ENCODE measurements around the gene FAM167B. TPM values are rescaled to one million over a fixed set of nuclear protein-coding genes. Genes with fewer than 3 reads are reported as not detected.

The FAM167B gene
- polyA plus RNA-seq, 1 of the 3 experiments (the other 2 are of a cell fraction): 1.2 TPM

DNA sequence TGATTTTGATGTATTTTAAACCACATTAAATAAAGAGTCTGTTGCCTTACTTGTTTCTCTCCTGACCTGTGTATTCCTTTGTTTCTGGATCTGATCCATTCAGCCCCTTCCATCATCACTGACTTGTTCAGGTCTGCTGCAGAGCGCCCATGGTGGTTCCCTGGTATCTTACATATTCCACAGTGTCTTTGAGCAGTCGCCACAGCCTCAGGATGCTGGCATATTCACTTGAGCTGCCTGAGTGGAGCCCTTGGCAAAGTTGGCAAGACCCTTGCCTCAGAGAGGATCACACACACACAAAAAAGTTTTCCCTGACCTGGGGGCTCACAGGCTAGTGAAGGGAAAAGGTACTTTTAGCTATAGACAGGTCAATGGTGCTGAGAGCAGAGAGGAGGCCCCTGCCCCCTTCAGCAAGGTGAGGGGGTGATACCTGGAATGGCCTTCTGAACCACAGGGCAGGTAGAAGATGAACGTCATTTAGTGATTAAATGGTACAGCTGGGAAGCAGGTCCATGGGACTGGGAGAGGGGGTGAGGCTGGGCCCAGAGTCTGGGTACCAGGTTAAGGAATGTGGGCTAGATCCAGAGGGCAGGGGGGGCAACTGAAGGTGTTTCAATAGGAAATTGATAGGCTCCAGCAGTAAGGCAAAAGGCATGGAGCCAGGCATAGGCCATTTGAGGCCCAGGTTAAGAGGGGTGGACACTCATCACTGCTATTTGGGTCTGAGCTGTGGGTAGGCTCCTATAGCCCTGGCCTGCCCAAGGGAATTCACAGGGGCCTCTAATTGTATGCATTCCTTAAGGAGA, 48.6 kb upstream of the FAM167B start:
- Histone ChIP-seq H3K9me2 (no peaks in the 10 kb centered on the region), H3K4me2 (no peak overlapping the region), H3K4me1 (ENCODE audit: control insufficient read depth in 1 of 2, insufficient read depth in 2 of 2, low read depth in 1 of 2, low read length in 1 of 2) (peaks cover 22 to 30% of the 10 kb centered on the region in 2 experiments; a peak in 3 of 4 replicates), H3K36me3 (replicated peaks in 1 of 2; ENCODE audit: control insufficient read depth in 1 of 2, insufficient read depth in 2 of 2, low read length in 1 of 2) (peaks cover 28 to 47% of the 10 kb centered on the region in 2 experiments), H3K27ac (ENCODE audit: low read depth in 2 of 2, low read length in 1 of 2) (peak overlapping the region in 1 of 2 experiments; percentile 91; a peak in 2 of 4 replicates), H3K9ac (no peak overlapping the region), H3K4me3 (ENCODE audit: low read depth in 2 of 2, low read length in 1 of 2) (no peak overlapping the region), H3F3A (replicated peaks; ENCODE audit: insufficient read depth) (peaks cover 18% of the 10 kb centered on the region), H2AFZ (ENCODE audit: low read depth) (no peak overlapping the region), H3K9me3 (no peaks in the 10 kb centered on the region), H3K79me2 (ENCODE audit: insufficient read depth) (no peaks in the 10 kb centered on the region), H4K20me1 (ENCODE audit: insufficient read depth) (no peaks in the 10 kb centered on the region), H3K27me3 (ENCODE audit: insufficient read depth) (no peaks in the 10 kb centered on the region)
- POLR2A ChIA-PET: interaction anchor here (0.9 to 3.4 kb wide), 3 partner anchors 10 to 43 kb away, joined by 4 to 19 read pairs (median 5); partner anchors contain the start of genes DCDC2B and TXLNA
- 89% methylated on average over 3 of the region's 3 CpGs for WGBS (ENCODE audit: low lambda C conversion rate)
- CTCF ChIA-PET: interaction anchor here (0.6 to 1.7 kb wide), 4 partner anchors 18 to 882 kb away, joined by 3 to 10 read pairs (median 5); no protein-coding TSS in a partner anchor
- DNase-seq: no peak
- TF ChIP-seq POLR2AphosphoS5 (IDR thresholded peaks at IDR 0.05; ENCODE audit: low read depth, low read length): peak; percentile 37
- TF ChIP-seq CHD2 (IDR thresholded peaks at IDR 0.05; ENCODE audit: low read length, partially characterized antibody): no peak

DNA sequence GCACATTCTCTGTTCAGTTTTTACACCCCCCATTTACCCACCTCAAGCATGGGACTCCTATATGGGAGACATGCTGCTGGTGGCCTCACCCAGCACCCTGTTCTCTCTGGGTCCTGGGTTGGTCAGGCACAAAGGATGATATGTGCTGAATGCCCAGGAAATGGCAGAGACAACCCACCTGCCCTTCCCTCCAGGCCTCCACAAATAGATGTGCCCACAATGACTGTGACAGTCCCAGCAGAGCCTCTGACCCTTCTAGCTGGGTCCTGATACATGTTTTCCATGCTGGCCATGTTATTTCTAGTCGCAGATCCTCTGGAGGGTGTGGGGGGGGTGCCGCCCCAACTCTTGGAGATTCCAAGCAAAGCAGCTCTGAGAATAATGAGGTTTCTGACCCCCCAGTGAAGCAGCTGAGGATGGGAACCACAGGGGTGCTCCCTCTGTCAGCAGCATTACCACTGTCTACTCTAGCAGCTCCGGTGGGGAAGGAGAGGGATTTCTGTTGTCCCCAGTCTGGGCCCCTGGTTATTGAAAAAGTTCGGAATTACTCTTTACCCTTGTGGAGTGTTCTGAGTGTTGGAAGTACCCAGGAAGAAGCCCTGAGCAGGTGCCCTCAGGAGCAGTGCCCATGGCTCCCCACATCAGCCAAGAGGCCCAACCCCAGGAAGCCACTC, 47.8 kb upstream of the FAM167B start:
- CTCF ChIA-PET: interaction anchor here (0.6 to 2.0 kb wide), 3 partner anchors 13 to 882 kb away, joined by 3 to 10 read pairs (median 6); no protein-coding TSS in a partner anchor

More for the DNA sequence above, 47.8 kb upstream of the FAM167B start:
- H3K27ac ChIP-seq (ENCODE audit: low read depth in 2 of 2, low read length in 1 of 2): peak overlapping the region; percentile 77 to 91; a peak in 3 of 4 replicates
- peak overlapping the region; percentile 69 to 75; a peak in 2 of 4 replicates for H3K4me3 ChIP-seq (ENCODE audit: low read depth in 2 of 2, low read length in 1 of 2)
- no peaks in the 10 kb centered on the region for H3K27me3 ChIP-seq (ENCODE audit: insufficient read depth)
- DNase-seq: no peak
- peaks cover 18% of the 10 kb centered on the region for H3F3A ChIP-seq (replicated peaks; ENCODE audit: insufficient read depth)
- no peak overlapping the region for H3K9ac ChIP-seq
- H3K9me2 ChIP-seq: no peaks in the 10 kb centered on the region
- H3K4me1 ChIP-seq (ENCODE audit: control insufficient read depth in 1 of 2, insufficient read depth in 2 of 2, low read depth in 1 of 2, low read length in 1 of 2): peaks cover 22 to 30% of the 10 kb centered on the region in 2 experiments; a peak in 3 of 4 replicates
- peak overlapping the region; percentile 75 for H3K4me2 ChIP-seq
- H3K36me3 ChIP-seq (replicated peaks in 1 of 2; ENCODE audit: control insufficient read depth in 1 of 2, insufficient read depth in 2 of 2, low read length in 1 of 2): peaks cover 21 to 44% of the 10 kb centered on the region in 2 experiments
- no peak for TF ChIP-seq NRF1 (IDR thresholded peaks at IDR 0.05; ENCODE audit: low read depth, low read length)
- no peak for TF ChIP-seq RFX5 (IDR thresholded peaks at IDR 0.05; ENCODE audit: low read length)
- TF ChIP-seq, protein P1, sequence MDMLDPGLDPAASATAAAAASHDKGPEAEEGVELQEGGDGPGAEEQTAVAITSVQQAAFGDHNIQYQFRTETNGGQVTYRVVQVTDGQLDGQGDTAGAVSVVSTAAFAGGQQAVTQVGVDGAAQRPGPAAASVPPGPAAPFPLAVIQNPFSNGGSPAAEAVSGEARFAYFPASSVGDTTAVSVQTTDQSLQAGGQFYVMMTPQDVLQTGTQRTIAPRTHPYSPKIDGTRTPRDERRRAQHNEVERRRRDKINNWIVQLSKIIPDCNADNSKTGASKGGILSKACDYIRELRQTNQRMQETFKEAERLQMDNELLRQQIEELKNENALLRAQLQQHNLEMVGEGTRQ (IDR thresholded peaks at IDR 0.05; ENCODE audit: borderline replicate concordance, low read depth, low read length): no peak
- TF ChIP-seq, protein P2, sequence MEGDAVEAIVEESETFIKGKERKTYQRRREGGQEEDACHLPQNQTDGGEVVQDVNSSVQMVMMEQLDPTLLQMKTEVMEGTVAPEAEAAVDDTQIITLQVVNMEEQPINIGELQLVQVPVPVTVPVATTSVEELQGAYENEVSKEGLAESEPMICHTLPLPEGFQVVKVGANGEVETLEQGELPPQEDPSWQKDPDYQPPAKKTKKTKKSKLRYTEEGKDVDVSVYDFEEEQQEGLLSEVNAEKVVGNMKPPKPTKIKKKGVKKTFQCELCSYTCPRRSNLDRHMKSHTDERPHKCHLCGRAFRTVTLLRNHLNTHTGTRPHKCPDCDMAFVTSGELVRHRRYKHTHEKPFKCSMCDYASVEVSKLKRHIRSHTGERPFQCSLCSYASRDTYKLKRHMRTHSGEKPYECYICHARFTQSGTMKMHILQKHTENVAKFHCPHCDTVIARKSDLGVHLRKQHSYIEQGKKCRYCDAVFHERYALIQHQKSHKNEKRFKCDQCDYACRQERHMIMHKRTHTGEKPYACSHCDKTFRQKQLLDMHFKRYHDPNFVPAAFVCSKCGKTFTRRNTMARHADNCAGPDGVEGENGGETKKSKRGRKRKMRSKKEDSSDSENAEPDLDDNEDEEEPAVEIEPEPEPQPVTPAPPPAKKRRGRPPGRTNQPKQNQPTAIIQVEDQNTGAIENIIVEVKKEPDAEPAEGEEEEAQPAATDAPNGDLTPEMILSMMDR (IDR thresholded peaks at IDR 0.05): no peak
- no peaks in the 10 kb centered on the region for H4K20me1 ChIP-seq (ENCODE audit: insufficient read depth)
- H2AFZ ChIP-seq (ENCODE audit: low read depth): no peak overlapping the region
- 100% methylated on average over 1 of the region's 4 CpGs for WGBS (ENCODE audit: low lambda C conversion rate)
- POLR2A ChIA-PET: interaction anchor here (0.6 to 2.2 kb wide), 4 partner anchors 11 to 471 kb away, joined by 3 to 15 read pairs (median 3); partner anchors contain the start of genes DCDC2B and KPNA6
- H3K9me3 ChIP-seq: no peaks in the 10 kb centered on the region
- H3K79me2 ChIP-seq (ENCODE audit: insufficient read depth): no peaks in the 10 kb centered on the region
